Activated T-cell treated with anti-CD3 and anti-CD28 coated beads, Interleukin-2, amount 50 U/mL, for 4 hours (primary cell): ENCODE results near the gene FAM181B. TPM values are rescaled to one million over a fixed set of nuclear protein-coding genes. Genes with fewer than 3 reads are reported as not detected.
"Not testable (repeated sequence)": the region's sequence is repeated elsewhere in the genome, so short reads cannot be mapped to it uniquely, and the experiment has no call there.

Experiments
- ATAC-seq, 2 donors: fragments of 200-7000 bp; cut with Tn5 transposase; one replicate each; pipeline ENCODE4 v1.10.0; 2021
- DNase-seq: peaks from one replicate; pipeline ENCODE4 v3.0.0-alpha.2; 2020
- H3K27me3 Mint-ChIP-seq: one replicate; pipeline ENCODE4 v1.8.0; 2021; ENCODE audit warnings: low read depth, mixed read lengths
- H3K36me3 Mint-ChIP-seq: one replicate; pipeline ENCODE4 v1.8.0; 2022; ENCODE audit warnings: mixed read lengths; ENCODE audit not compliant: insufficient read depth
- H3K4me1 Mint-ChIP-seq: one replicate; pipeline ENCODE4 v1.8.0; 2021; ENCODE audit warnings: low read depth, mixed read lengths
- H3K4me3 Mint-ChIP-seq: one replicate; pipeline ENCODE4 v1.8.0; 2021; ENCODE audit warnings: mild to moderate bottlenecking, moderate library complexity, mixed read lengths
- H3K9me3 Mint-ChIP-seq: one replicate; pipeline ENCODE4 v1.8.0; 2021; ENCODE audit warnings: mixed read lengths
- total RNA-seq, 3 donors: library from RNA; stranded (reverse); gene quantifications; one replicate each; pipeline ENCODE4 v1.2.1, GENCODE V29; 2021

Gene FAM181B
- total RNA-seq, 3 donors from 2014 or later: not detected

- Mint-ChIP-seq H3K27me3 (peaks cover 2% of the 10 kb centered on the region), H3K4me1 (no peaks in the 10 kb centered on the region), H3K36me3 (no peaks in the 10 kb centered on the region), H3K4me3 (no peak overlapping the region), H3K9me3 (no peaks in the 10 kb centered on the region)
- no peak for ATAC-seq
- no peak for DNase-seq
These were observed 13.2 kb downstream of the FAM181B start for GRCh38 chr11:82720267-82721065.

- no peak for ATAC-seq
- H3K4me3 Mint-ChIP-seq: no peak overlapping the region
- no peaks in the 10 kb centered on the region for H3K36me3 Mint-ChIP-seq
- no peaks in the 10 kb centered on the region for H3K27me3 Mint-ChIP-seq
- no peaks in the 10 kb centered on the region for H3K9me3 Mint-ChIP-seq
- no peaks in the 10 kb centered on the region for H3K4me1 Mint-ChIP-seq
- DNase-seq: no peak
These were observed 14.1 kb downstream of the FAM181B start for GRCh38 chr11:82719361-82720105.

- no peaks in the 10 kb centered on the region for H3K27me3 Mint-ChIP-seq
- no peaks in the 10 kb centered on the region for H3K9me3 Mint-ChIP-seq
- no peak for ATAC-seq
- H3K4me3 Mint-ChIP-seq: no peak overlapping the region
- no peak for DNase-seq
- H3K36me3 Mint-ChIP-seq: no peaks in the 10 kb centered on the region
- H3K4me1 Mint-ChIP-seq: no peaks in the 10 kb centered on the region
These were observed 14.8 kb downstream of the FAM181B start for GRCh38 chr11:82718821-82719220.

GRCh38 chr11:82718307-82718706 is 15.4 kb downstream of the FAM181B start:
- Mint-ChIP-seq H3K36me3 (no peaks in the 10 kb centered on the region), H3K4me1 (no peaks in the 10 kb centered on the region), H3K4me3 (no peak overlapping the region), H3K9me3 (no peaks in the 10 kb centered on the region), H3K27me3 (no peaks in the 10 kb centered on the region)
- DNase-seq (no peak), ATAC-seq (no peak)

GRCh38 chr11:82714346-82715174 is 19.1 kb downstream of the FAM181B start:
- ATAC-seq (no peak), DNase-seq (no peak)
- no peaks in the 10 kb centered on the region for H3K36me3 Mint-ChIP-seq
- H3K9me3 Mint-ChIP-seq: no peaks in the 10 kb centered on the region
- H3K4me1 Mint-ChIP-seq: no peaks in the 10 kb centered on the region
- H3K4me3 Mint-ChIP-seq: no peak overlapping the region
- H3K27me3 Mint-ChIP-seq: no peaks in the 10 kb centered on the region

GRCh38 chr11:82711648-82712047 is 22.0 kb downstream of the FAM181B start:
- Mint-ChIP-seq H3K36me3 (no peaks in the 10 kb centered on the region), H3K4me1 (no peaks in the 10 kb centered on the region), H3K27me3 (no peaks in the 10 kb centered on the region), H3K4me3 (no peak overlapping the region), H3K9me3 (no peaks in the 10 kb centered on the region)
- DNase-seq (no peak), ATAC-seq (no peak)

- Mint-ChIP-seq H3K9me3 (no peaks in the 10 kb centered on the region), H3K4me3 (no peak overlapping the region), H3K4me1 (no peaks in the 10 kb centered on the region), H3K27me3 (no peaks in the 10 kb centered on the region), H3K36me3 (no peaks in the 10 kb centered on the region)
- ATAC-seq: no peak
- DNase-seq: no peak
These were observed 29.9 kb downstream of the FAM181B start for GRCh38 chr11:82703796-82704195.

GRCh38 chr11:82703226-82703625 is 30.4 kb downstream of the FAM181B start:
- no peaks in the 10 kb centered on the region for H3K27me3 Mint-ChIP-seq
- H3K36me3 Mint-ChIP-seq: no peaks in the 10 kb centered on the region
- DNase-seq (no peak), ATAC-seq (no peak)
- no peaks in the 10 kb centered on the region for H3K4me1 Mint-ChIP-seq
- no peak overlapping the region for H3K4me3 Mint-ChIP-seq
- H3K9me3 Mint-ChIP-seq: no peaks in the 10 kb centered on the region

- no peaks in the 10 kb centered on the region for H3K9me3 Mint-ChIP-seq
- no peak overlapping the region for H3K4me3 Mint-ChIP-seq
- no peak for DNase-seq
- no peaks in the 10 kb centered on the region for H3K36me3 Mint-ChIP-seq
- H3K4me1 Mint-ChIP-seq: no peaks in the 10 kb centered on the region
- no peaks in the 10 kb centered on the region for H3K27me3 Mint-ChIP-seq
- ATAC-seq: no peak
These were observed 31.7 kb downstream of the FAM181B start for GRCh38 chr11:82701847-82702520.

GRCh38 chr11:82698576-82699352 is 34.9 kb downstream of the FAM181B start:
- no peak for ATAC-seq
- no peaks in the 10 kb centered on the region for H3K36me3 Mint-ChIP-seq
- peaks cover 2% of the 10 kb centered on the region for H3K27me3 Mint-ChIP-seq
- H3K9me3 Mint-ChIP-seq: no peaks in the 10 kb centered on the region
- no peaks in the 10 kb centered on the region for H3K4me1 Mint-ChIP-seq
- no peak for DNase-seq
- H3K4me3 Mint-ChIP-seq: no peak overlapping the region

GRCh38 chr11:82692981-82693380 is 40.7 kb downstream of the FAM181B start:
- no peaks in the 10 kb centered on the region for H3K36me3 Mint-ChIP-seq
- ATAC-seq (no peak), DNase-seq (no peak)
- no peaks in the 10 kb centered on the region for H3K9me3 Mint-ChIP-seq
- H3K4me3 Mint-ChIP-seq: no peak overlapping the region
- peaks cover 2% of the 10 kb centered on the region for H3K27me3 Mint-ChIP-seq
- no peaks in the 10 kb centered on the region for H3K4me1 Mint-ChIP-seq

GRCh38 chr11:82689347-82689746 is 44.3 kb downstream of the FAM181B start:
- not testable (repeated sequence) for H3K9me3 Mint-ChIP-seq, ATAC-seq, H3K4me3 Mint-ChIP-seq, H3K36me3 Mint-ChIP-seq, H3K27me3 Mint-ChIP-seq, H3K4me1 Mint-ChIP-seq, DNase-seq

GRCh38 chr11:82686211-82686610 is 47.5 kb downstream of the FAM181B start:
- Mint-ChIP-seq H3K4me1 (peaks cover 3% of the 10 kb centered on the region), H3K9me3 (peaks cover 6% of the 10 kb centered on the region), H3K36me3 (no peaks in the 10 kb centered on the region)

More at GRCh38 chr11:82686211-82686610, 47.5 kb downstream of the FAM181B start:
- peaks cover 7% of the 10 kb centered on the region for H3K27me3 Mint-ChIP-seq
- ATAC-seq (no peak), DNase-seq (no peak)
- H3K4me3 Mint-ChIP-seq: no peak overlapping the region
